IMR-90 (cell line): Measurements from ENCODE around the gene ABHD2. TPM values are rescaled to one million over a fixed set of nuclear protein-coding genes. Genes with fewer than 3 reads are reported as not detected.

Experiments used
- ATAC-seq: fragments of 200-7000 bp; cut with Tn5 transposase; 2 replicates; pipeline ENCODE4 v1.9.1; 2020; ENCODE audit warnings: low read depth, mild to moderate bottlenecking, moderate library complexity
- BruUV-seq: library from RNA; stranded (reverse); fragments of 400-500 nt; replicated peaks from 2 replicates; lab custom pipeline; 2021; lab: Mats Ljungman, UMichigan
- CTCF ChIA-PET: fragments of 300-600 bp; formaldehyde crosslinking; extraction: SDS; loops from one replicate; lab custom pipeline; 2021; ENCODE audit warnings: antibody characterized with exemption; lab: Yijun Ruan, JAX
- POLR2A ChIA-PET: fragments of 300-600 bp; sonication (Branson Sonifier 250); formaldehyde crosslinking; loops from one replicate; lab custom pipeline; 2022; ENCODE audit warnings: antibody characterized with exemption; ENCODE audit not compliant: unreplicated experiment; lab: Charles Lee
- DNase-seq: peaks from one replicate; pipeline ENCODE4 v3.0.0; 2013
- H2AFZ ChIP-seq: replicated peaks from 2 replicates; pipeline ENCODE3; 2013; ENCODE audit warnings: low read length, mild to moderate bottlenecking; ENCODE audit not compliant: poor library complexity
- H2AK5ac ChIP-seq: 2 replicates; pipeline ENCODE4 v1.6.1; 2013; ENCODE audit warnings: low read depth, low read length, inconsistent platforms
- H2AK9ac ChIP-seq: replicated peaks from 2 replicates; pipeline ENCODE3; 2013; ENCODE audit warnings: mild to moderate bottlenecking, low read depth, low read length, moderate library complexity; ENCODE audit not compliant: poor library complexity
- H2BK120ac ChIP-seq: 2 replicates; pipeline ENCODE4 v1.6.1; 2013; ENCODE audit warnings: low read depth, low read length, inconsistent platforms
- H2BK15ac ChIP-seq: 3 replicates; pipeline ENCODE4 v1.6.1; 2013; ENCODE audit warnings: low read depth, low read length, inconsistent platforms
- H2BK20ac ChIP-seq: 2 replicates; pipeline ENCODE4 v1.6.1; 2013; ENCODE audit warnings: low read depth, mild to moderate bottlenecking, inconsistent platforms, low read length, moderate library complexity
- H2BK5ac ChIP-seq: 2 replicates; pipeline ENCODE4 v1.6.1; 2013; ENCODE audit warnings: mild to moderate bottlenecking, low read depth, low read length, inconsistent platforms; ENCODE audit not compliant: poor library complexity, severe bottlenecking
- H3K14ac ChIP-seq: replicated peaks from 2 replicates; pipeline ENCODE4 v1.6.1; 2013; ENCODE audit warnings: low read depth, low read length, inconsistent platforms
- H3K18ac ChIP-seq: 2 replicates; pipeline ENCODE4 v1.6.1; 2013; ENCODE audit warnings: low read depth, low read length, control low read depth
- H3K23ac ChIP-seq: 2 replicates; pipeline ENCODE4 v1.6.1; 2013; ENCODE audit warnings: low read depth, low read length, inconsistent platforms
- H3K27ac ChIP-seq: 2 replicates; pipeline ENCODE4 v1.5.1; 2013; ENCODE audit warnings: mild to moderate bottlenecking, control low read depth, low read length; ENCODE audit not compliant: insufficient read depth
- H3K27me3 ChIP-seq: 2 replicates; pipeline ENCODE4 v1.6.1; 2013; ENCODE audit warnings: low read length; ENCODE audit not compliant: control insufficient read depth, insufficient read depth
- H3K36me3 ChIP-seq: 2 replicates; pipeline ENCODE4 v1.6.1; 2013; ENCODE audit warnings: low read length, mixed read lengths; ENCODE audit not compliant: control insufficient read depth, insufficient read depth
- H3K4ac ChIP-seq: 2 replicates; pipeline ENCODE4 v1.6.1; 2013; ENCODE audit warnings: low read depth, low read length, inconsistent platforms
- H3K4me1 ChIP-seq: 2 replicates; pipeline ENCODE4 v1.6.1; 2013; ENCODE audit warnings: low read length, mixed read lengths; ENCODE audit not compliant: control insufficient read depth, insufficient read depth
- H3K4me2 ChIP-seq: 2 replicates; pipeline ENCODE4 v1.6.1; 2013; ENCODE audit warnings: low read depth, mild to moderate bottlenecking, control low read depth, low read length, moderate library complexity
- H3K4me3 ChIP-seq: 2 replicates; pipeline ENCODE4 v1.5.1; 2013; ENCODE audit warnings: low read depth, mild to moderate bottlenecking, control low read depth, low read length, moderate library complexity; ENCODE audit not compliant: insufficient read depth
- H3K56ac ChIP-seq: 2 replicates; pipeline ENCODE4 v1.6.1; 2013; ENCODE audit warnings: low read length, inconsistent platforms; ENCODE audit not compliant: insufficient read depth; ENCODE audit errors: extremely low read depth
- H3K79me1 ChIP-seq, 2 experiments: 2 replicates each; pipeline ENCODE4 v1.6.1; 2013; ENCODE audit warnings: low read length in 2 of 2, inconsistent platforms in 1 of 2, low read depth in 1 of 2
- H3K9ac ChIP-seq: 2 replicates; pipeline ENCODE4 v1.6.1; 2013; ENCODE audit warnings: low read depth, low read length, control low read depth
- H3K9me1 ChIP-seq: 2 replicates; pipeline ENCODE4 v1.6.1; 2013; ENCODE audit warnings: low read length, inconsistent platforms; ENCODE audit not compliant: insufficient read depth
- H3K9me3 ChIP-seq: 2 replicates; pipeline ENCODE4 v1.6.1; 2013; ENCODE audit warnings: low read length; ENCODE audit not compliant: control insufficient read depth, insufficient read depth
- H4K20me1 ChIP-seq: 2 replicates; pipeline ENCODE4 v1.6.1; 2013; ENCODE audit warnings: low read length, inconsistent platforms; ENCODE audit not compliant: insufficient read depth
- H4K5ac ChIP-seq: 2 replicates; pipeline ENCODE4 v1.6.1; 2013; ENCODE audit warnings: mild to moderate bottlenecking, low read depth, low read length, control low read depth
- H4K8ac ChIP-seq, 2 experiments: 2 replicates each; pipeline ENCODE4 v1.6.1; 2013; ENCODE audit warnings: low read depth in 2 of 2, low read length in 2 of 2, control low read depth in 1 of 2, inconsistent platforms in 1 of 2
- H4K91ac ChIP-seq: 2 replicates; pipeline ENCODE4 v1.6.1; 2013; ENCODE audit warnings: low read depth, low read length, inconsistent platforms; ENCODE audit not compliant: insufficient read depth
- CEBPB ChIP-seq: IDR thresholded peaks from 2 replicates; pipeline ENCODE4 v1.6.1; 2012; ENCODE audit warnings: low read depth, low read length, improper control_type of control experiment
- CHD1 ChIP-seq: IDR thresholded peaks from 2 replicates; pipeline ENCODE4 v1.6.1; 2012; ENCODE audit warnings: low read depth, low read length, improper control_type of control experiment
- FOS ChIP-seq: fragments of 150-350 bp; IDR thresholded peaks from 2 replicates; pipeline ENCODE4 v1.6.1; 2016; ENCODE audit warnings: low read depth, low read length
- MAFK ChIP-seq: IDR thresholded peaks from 2 replicates; pipeline ENCODE4 v1.6.1; 2012; ENCODE audit warnings: low read depth, low read length, improper control_type of control experiment
- MAZ ChIP-seq: IDR thresholded peaks from 2 replicates; pipeline ENCODE4 v1.6.1; 2012; ENCODE audit warnings: low read depth, mild to moderate bottlenecking, low read length, improper control_type of control experiment, moderate library complexity, borderline replicate concordance
- MXI1 ChIP-seq: IDR thresholded peaks from 2 replicates; pipeline ENCODE4 v1.6.1; 2012; ENCODE audit warnings: low read depth, mild to moderate bottlenecking, low read length, moderate library complexity, borderline replicate concordance
- NFE2L2 ChIP-seq: fragments of 150-350 bp; IDR thresholded peaks from 2 replicates; pipeline ENCODE4 v1.6.1; 2016; ENCODE audit warnings: low read depth, mild to moderate bottlenecking, low read length
- POLR2A ChIP-seq: IDR thresholded peaks from 2 replicates; pipeline ENCODE4 v1.6.1; 2012; ENCODE audit warnings: mild to moderate bottlenecking, low read depth, low read length
- RAD21 ChIP-seq: IDR thresholded peaks from 2 replicates; pipeline ENCODE4 v1.6.1; 2012; ENCODE audit warnings: low read length, improper control_type of control experiment
- RCOR1 ChIP-seq: IDR thresholded peaks from 2 replicates; pipeline ENCODE4 v1.6.1; 2012; ENCODE audit warnings: mild to moderate bottlenecking, low read length, improper control_type of control experiment; ENCODE audit not compliant: insufficient replicate concordance
- RFX5 ChIP-seq: IDR thresholded peaks from 2 replicates; pipeline ENCODE4 v1.8.0; 2012; ENCODE audit warnings: low read depth, mild to moderate bottlenecking, low read length, moderate library complexity
- SMC3 ChIP-seq: fragments of 150-350 bp; IDR thresholded peaks from 2 replicates; pipeline ENCODE4 v1.6.1; 2016; ENCODE audit warnings: low read depth, mild to moderate bottlenecking, antibody characterized with exemption, low read length, moderate library complexity
- WGBS, 2 experiments: methylation state at CpG; one replicate each; pipeline versions ENCODE4 v1.1.5 to v1.1.7; 2013; ENCODE audit warnings: missing lambda C conversion rate in 2 of 2; ENCODE audit not compliant: insufficient read length in 1 of 2; ENCODE audit errors: extremely low coverage in 2 of 2; 5-methylcytosine and 5-hydroxymethylcytosine counted together
- dilution Hi-C: fragments of 300-500 bp; cut with HindIII; formaldehyde crosslinking; loops from one replicate; pipeline ENCODE4 v1.14.3; 2018; ENCODE audit warnings: low sequenced_read_pairs; ENCODE audit not compliant: unreplicated experiment
- in situ Hi-C: fragments of 300-500 bp; cut with MboI; formaldehyde crosslinking; loops from 3 replicates; pipeline ENCODE4 v1.14.3; 2019; ENCODE audit warnings: low sequenced_read_pairs, inconsistent platforms, mixed read lengths
- intact Hi-C: fragments of 100-400 bp; cut with micrococcal nuclease; formaldehyde crosslinking; loops from 2 replicates; pipeline ENCODE4 v1.10.0; 2022
- polyA plus RNA-seq, 3 experiments: library from polyadenylated mRNA; depleted of rRNA; stranded (reverse); fragments of >200 nt; gene quantifications; 2 replicates each; pipeline ENCODE4 v1.2.3, GENCODE V29; 2012; ENCODE audit warnings: low replicate concordance in 1 of 3
- total RNA-seq: library from RNA; depleted of rRNA; stranded (reverse); fragments of >200 nt; gene quantifications from 2 replicates; pipeline ENCODE4 v1.2.3, GENCODE V29; 2012
- TF ChIP-seq, protein P1 (sequence below): fragments of 150-350 bp; IDR thresholded peaks from 2 replicates; pipeline ENCODE4 v1.6.1; 2017; ENCODE audit warnings: mild to moderate bottlenecking, antibody characterized with exemption, low read length, low read depth
- TF ChIP-seq, protein P2 (sequence below): fragments of 150-350 bp; IDR thresholded peaks from 2 replicates; pipeline ENCODE4 v1.6.1; 2016; ENCODE audit warnings: low read depth, mild to moderate bottlenecking, low read length, moderate library complexity, borderline replicate concordance

The ABHD2 gene
- total and polyA plus RNA-seq, 2 of the 4 experiments (the other 2 are of a cell fraction) = 31.2 to 62.9 TPM

- Histone ChIP-seq H2BK120ac (no peak overlapping the region), H3K4me3 (no peak overlapping the region), H3K9ac (no peak overlapping the region), H3K36me3 (no peaks in the 10 kb centered on the region), H3K9me1 (no peaks in the 10 kb centered on the region), H3K4ac (no peak overlapping the region), H4K20me1 (no peaks in the 10 kb centered on the region), H3K4me1 (no peaks in the 10 kb centered on the region), H2BK5ac (no peak overlapping the region), H3K14ac (no peak overlapping the region), H3K27ac (no peak overlapping the region), H2AK5ac (no peak overlapping the region; the same call in 1 of the 2 replicates), H3K23ac (no peak overlapping the region), H3K56ac (no peak overlapping the region), H3K18ac (no peak overlapping the region), H4K5ac (no peak overlapping the region), H3K79me1 (no peaks in the 10 kb centered on the region), H3K4me2 (no peak overlapping the region), H3K27me3 (no peaks in the 10 kb centered on the region), H4K8ac (no peak overlapping the region), H2BK15ac (no peak overlapping the region), H2BK20ac (no peak overlapping the region), H2AK9ac (no peak overlapping the region), H2AFZ (no peak overlapping the region), H3K9me3 (no peaks in the 10 kb centered on the region), H4K91ac (no peak overlapping the region)
- BruUV-seq = no TSS peak
- in situ Hi-C loops = no loop called here
- DNase-seq (no peak), ATAC-seq (no peak)
- TF ChIP-seq, protein P1, sequence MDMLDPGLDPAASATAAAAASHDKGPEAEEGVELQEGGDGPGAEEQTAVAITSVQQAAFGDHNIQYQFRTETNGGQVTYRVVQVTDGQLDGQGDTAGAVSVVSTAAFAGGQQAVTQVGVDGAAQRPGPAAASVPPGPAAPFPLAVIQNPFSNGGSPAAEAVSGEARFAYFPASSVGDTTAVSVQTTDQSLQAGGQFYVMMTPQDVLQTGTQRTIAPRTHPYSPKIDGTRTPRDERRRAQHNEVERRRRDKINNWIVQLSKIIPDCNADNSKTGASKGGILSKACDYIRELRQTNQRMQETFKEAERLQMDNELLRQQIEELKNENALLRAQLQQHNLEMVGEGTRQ = no peak
- TF ChIP-seq MAFK (no peak), MAZ (no peak), SMC3 (no peak), CEBPB (no peak), RCOR1 (no peak), RAD21 (no peak), MXI1 (no peak), RFX5 (no peak), POLR2A (no peak), NFE2L2 (no peak), FOS (no peak), CHD1 (no peak)
- TF ChIP-seq, protein P2, sequence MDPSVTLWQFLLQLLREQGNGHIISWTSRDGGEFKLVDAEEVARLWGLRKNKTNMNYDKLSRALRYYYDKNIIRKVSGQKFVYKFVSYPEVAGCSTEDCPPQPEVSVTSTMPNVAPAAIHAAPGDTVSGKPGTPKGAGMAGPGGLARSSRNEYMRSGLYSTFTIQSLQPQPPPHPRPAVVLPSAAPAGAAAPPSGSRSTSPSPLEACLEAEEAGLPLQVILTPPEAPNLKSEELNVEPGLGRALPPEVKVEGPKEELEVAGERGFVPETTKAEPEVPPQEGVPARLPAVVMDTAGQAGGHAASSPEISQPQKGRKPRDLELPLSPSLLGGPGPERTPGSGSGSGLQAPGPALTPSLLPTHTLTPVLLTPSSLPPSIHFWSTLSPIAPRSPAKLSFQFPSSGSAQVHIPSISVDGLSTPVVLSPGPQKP = no peak
- dilution Hi-C loops = no loop called here
- intact Hi-C loops = no loop called here
- POLR2A ChIA-PET = no interaction called here
- 100% methylated on average over 1 of the region's 5 CpGs; no CpG with 5 or more reads in 1 of the 2 experiments for WGBS, 2 experiments
- CTCF ChIA-PET = no interaction called here
Observed at GRCh38 chr15:89078851-89079810, 9.1 kb upstream of the ABHD2 start.
